Measurements from ENCODE around the gene ORAI1.

DNA sequence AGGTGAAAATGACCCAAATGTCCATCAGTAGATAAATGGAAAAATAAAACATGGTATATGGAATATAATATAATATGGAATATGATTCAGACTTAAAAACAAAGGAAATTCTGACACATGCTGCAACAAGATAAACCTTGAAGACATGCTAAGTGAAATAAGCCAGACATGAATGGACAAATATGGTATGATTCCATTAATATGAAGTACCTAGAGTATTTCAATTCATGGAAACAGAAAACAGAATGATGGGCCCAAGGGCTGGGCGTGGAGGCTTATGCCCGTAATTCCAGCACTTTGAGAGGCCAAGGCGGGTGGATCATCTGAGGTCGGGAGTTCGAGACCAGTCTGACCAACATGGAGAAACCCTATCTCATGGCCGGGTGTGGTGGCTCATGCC lies 22.7 kb upstream of the ORAI1 start:
- TF ChIP-seq, protein P1, sequence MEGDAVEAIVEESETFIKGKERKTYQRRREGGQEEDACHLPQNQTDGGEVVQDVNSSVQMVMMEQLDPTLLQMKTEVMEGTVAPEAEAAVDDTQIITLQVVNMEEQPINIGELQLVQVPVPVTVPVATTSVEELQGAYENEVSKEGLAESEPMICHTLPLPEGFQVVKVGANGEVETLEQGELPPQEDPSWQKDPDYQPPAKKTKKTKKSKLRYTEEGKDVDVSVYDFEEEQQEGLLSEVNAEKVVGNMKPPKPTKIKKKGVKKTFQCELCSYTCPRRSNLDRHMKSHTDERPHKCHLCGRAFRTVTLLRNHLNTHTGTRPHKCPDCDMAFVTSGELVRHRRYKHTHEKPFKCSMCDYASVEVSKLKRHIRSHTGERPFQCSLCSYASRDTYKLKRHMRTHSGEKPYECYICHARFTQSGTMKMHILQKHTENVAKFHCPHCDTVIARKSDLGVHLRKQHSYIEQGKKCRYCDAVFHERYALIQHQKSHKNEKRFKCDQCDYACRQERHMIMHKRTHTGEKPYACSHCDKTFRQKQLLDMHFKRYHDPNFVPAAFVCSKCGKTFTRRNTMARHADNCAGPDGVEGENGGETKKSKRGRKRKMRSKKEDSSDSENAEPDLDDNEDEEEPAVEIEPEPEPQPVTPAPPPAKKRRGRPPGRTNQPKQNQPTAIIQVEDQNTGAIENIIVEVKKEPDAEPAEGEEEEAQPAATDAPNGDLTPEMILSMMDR (IDR thresholded peaks at IDR 0.05): no peak
- TF ChIP-seq POLR2A (IDR thresholded peaks at IDR 0.05): no peak

Measured in heart left ventricle (tissue), 13 donors.